ENCODE results near the gene VCAN. TPM values are rescaled to one million over a fixed set of nuclear protein-coding genes. Genes with fewer than 3 reads are reported as not detected.

VCAN gene
- total and polyA plus RNA-seq, 2 of the 4 experiments (the other 2 are of a cell fraction): 45.3 to 158 TPM

GRCh38 chr5:83472508-83473345 lies 1.2 kb downstream of the VCAN start:
- peak overlapping the region; percentile 78 for H2BK120ac ChIP-seq (ENCODE audit: low read depth, low read length)
- H3K23ac ChIP-seq (ENCODE audit: low read depth, low read length): peak overlapping the region; percentile 93
- peak overlapping the region; percentile 80 for H2AK9ac ChIP-seq (replicated peaks; ENCODE audit: low read depth, low read length, poor library complexity)
- H3K4me3 ChIP-seq (ENCODE audit: insufficient read depth, low read depth, low read length): peak overlapping the region; percentile 56
- H3K18ac ChIP-seq (ENCODE audit: low read depth, low read length): peak overlapping the region; percentile 29
- peak overlapping the region; percentile 90 for H3K4me2 ChIP-seq (ENCODE audit: low read depth, low read length)
- ChIA-PET CTCF (interaction anchor here (0.6 to 1.1 kb wide), 13 partner anchors 34 to 831 kb away, joined by 3 to 5 read pairs (median 3); no protein-coding TSS in a partner anchor), POLR2A (ENCODE audit: unreplicated experiment) (no interaction called here)
- peak overlapping the region; percentile 42 for H2BK20ac ChIP-seq (ENCODE audit: low read depth, low read length)
- peak overlapping the region; percentile 37; the same call in 1 of the 2 replicates for H2AK5ac ChIP-seq (ENCODE audit: low read depth, low read length)
- in situ Hi-C loops (cut with MboI; ENCODE audit: low sequenced_read_pairs): loop anchor here (10.0 kb wide), 2 partner anchors 1118 to 1158 kb away; no protein-coding TSS in a partner anchor
- 1% methylated on average over 16 of the region's 54 CpGs; no CpG with 5 or more reads in 1 of the 2 experiments for WGBS, 2 experiments (ENCODE audit: extremely low coverage in 2 of 2, insufficient read length in 1 of 2)
- no peaks in the 10 kb centered on the region for H3K36me3 ChIP-seq (ENCODE audit: control insufficient read depth, insufficient read depth, low read length)
- H3K4me1 ChIP-seq (ENCODE audit: control insufficient read depth, insufficient read depth, low read length): peaks cover 3% of the 10 kb centered on the region
- H4K8ac ChIP-seq (ENCODE audit: low read depth in 2 of 2, low read length in 2 of 2): peak overlapping the region; percentile 2 to 20; a peak in 2 of 4 replicates
- H3K9me1 ChIP-seq (ENCODE audit: insufficient read depth, low read length): no peaks in the 10 kb centered on the region
- H3K79me1 ChIP-seq (ENCODE audit: low read depth in 1 of 2, low read length in 2 of 2): peaks cover 3 to 19% of the 10 kb centered on the region in 2 experiments; a peak in 3 of 4 replicates
- H4K91ac ChIP-seq (ENCODE audit: insufficient read depth, low read depth, low read length): peak overlapping the region; percentile 20
- peak overlapping the region; percentile 11; the same call in 1 of the 2 replicates for H4K5ac ChIP-seq (ENCODE audit: low read depth, low read length)
- TF ChIP-seq SMC3 (IDR thresholded peaks at IDR 0.05; ENCODE audit: low read depth, low read length) (no peak), MXI1 (IDR thresholded peaks at IDR 0.05; ENCODE audit: borderline replicate concordance, low read depth, low read length) (no peak), FOS (IDR thresholded peaks at IDR 0.05; ENCODE audit: low read depth, low read length) (no peak), MAFK (IDR thresholded peaks at IDR 0.05; ENCODE audit: low read depth, low read length) (no peak), CTCF (conservative IDR thresholded peaks at IDR 0.05; ENCODE audit: low read depth, low read length) (no peak), CEBPB (IDR thresholded peaks at IDR 0.05; ENCODE audit: low read depth, low read length) (0 out of 2 replicates have a peak, but pooled peaks have one; percentile 53), CHD1 (IDR thresholded peaks at IDR 0.05; ENCODE audit: low read depth, low read length) (0 out of 2 replicates have a peak, but pooled peaks have one; percentile 63)
- TF ChIP-seq, protein P1, sequence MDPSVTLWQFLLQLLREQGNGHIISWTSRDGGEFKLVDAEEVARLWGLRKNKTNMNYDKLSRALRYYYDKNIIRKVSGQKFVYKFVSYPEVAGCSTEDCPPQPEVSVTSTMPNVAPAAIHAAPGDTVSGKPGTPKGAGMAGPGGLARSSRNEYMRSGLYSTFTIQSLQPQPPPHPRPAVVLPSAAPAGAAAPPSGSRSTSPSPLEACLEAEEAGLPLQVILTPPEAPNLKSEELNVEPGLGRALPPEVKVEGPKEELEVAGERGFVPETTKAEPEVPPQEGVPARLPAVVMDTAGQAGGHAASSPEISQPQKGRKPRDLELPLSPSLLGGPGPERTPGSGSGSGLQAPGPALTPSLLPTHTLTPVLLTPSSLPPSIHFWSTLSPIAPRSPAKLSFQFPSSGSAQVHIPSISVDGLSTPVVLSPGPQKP (IDR thresholded peaks at IDR 0.05; ENCODE audit: borderline replicate concordance, low read depth, low read length): no peak
- peak overlapping the region; percentile 73 for H3K56ac ChIP-seq (ENCODE audit: extremely low read depth, insufficient read depth, low read length)
- no peak for DNase-seq
- ATAC-seq (ENCODE audit: low read depth): peak; percentile 25
- peak overlapping the region; percentile 46 for H3K27ac ChIP-seq (ENCODE audit: insufficient read depth, low read length)
- peak overlapping the region; percentile 73 for H3K14ac ChIP-seq (replicated peaks; ENCODE audit: low read depth, low read length)
- peak overlapping the region; percentile 39 for H3K9ac ChIP-seq (ENCODE audit: low read depth, low read length)
- peak overlapping the region; percentile 92 for H2AFZ ChIP-seq (replicated peaks; ENCODE audit: low read length, poor library complexity)
- H3K27me3 ChIP-seq (ENCODE audit: control insufficient read depth, insufficient read depth, low read length): peaks cover 3% of the 10 kb centered on the region
- H4K20me1 ChIP-seq (ENCODE audit: insufficient read depth, low read length): 0 out of 2 replicates have a peak, but pooled peaks cover 4% of the 10 kb centered on the region
- peak overlapping the region; percentile 61 for H2BK5ac ChIP-seq (ENCODE audit: low read depth, low read length, poor library complexity, severe bottlenecking)
- BruUV-seq (replicated peaks): no TSS peak
- no peaks in the 10 kb centered on the region for H3K9me3 ChIP-seq (ENCODE audit: control insufficient read depth, insufficient read depth, low read length)
- intact Hi-C loops (cut with micrococcal nuclease): loop anchor here (1.0 to 5.0 kb wide), 10 partner anchors 40 to 1160 kb away; partner anchors contain the start of genes TMEM167A and XRCC4
- H2BK15ac ChIP-seq (ENCODE audit: low read depth, low read length): no peak overlapping the region
- H3K4ac ChIP-seq (ENCODE audit: low read depth, low read length): peak overlapping the region; percentile 75
- dilution Hi-C loops (cut with HindIII; ENCODE audit: low sequenced_read_pairs, unreplicated experiment): no loop called here

Measured in IMR-90 (cell line).